HG03342 (cell line): ENCODE measurements around the gene SPNS3.

Experiments
- ATAC-seq: cut with Tn5 transposase; IDR thresholded peaks from one replicate; pipeline ENCODE4 v1.9.1; 2021; ENCODE audit warnings: mild to moderate bottlenecking, moderate library complexity; ENCODE audit not compliant: unreplicated experiment

SPNS3 gene

DNA sequence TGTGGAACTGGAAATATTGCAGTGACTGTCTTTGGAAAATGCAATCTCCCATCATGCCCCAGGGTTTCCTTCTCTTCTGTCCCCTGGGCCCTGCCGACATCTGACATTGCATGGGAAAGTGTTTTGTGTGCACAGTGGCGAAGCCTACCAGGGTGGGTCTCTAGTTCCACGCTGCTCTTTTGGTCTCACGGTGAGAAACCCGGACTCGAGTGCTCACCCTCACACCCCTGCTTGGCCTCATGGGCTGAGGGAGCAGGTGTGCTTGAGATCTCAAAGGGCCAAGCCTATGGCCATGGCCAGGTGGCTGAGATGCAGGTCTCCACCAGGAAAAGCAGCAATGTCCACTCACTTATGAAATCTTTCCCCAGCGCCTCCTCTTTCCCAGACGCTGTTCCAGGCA, 32.0 kb downstream of the SPNS3 start:
- ATAC-seq, result no peak

DNA sequence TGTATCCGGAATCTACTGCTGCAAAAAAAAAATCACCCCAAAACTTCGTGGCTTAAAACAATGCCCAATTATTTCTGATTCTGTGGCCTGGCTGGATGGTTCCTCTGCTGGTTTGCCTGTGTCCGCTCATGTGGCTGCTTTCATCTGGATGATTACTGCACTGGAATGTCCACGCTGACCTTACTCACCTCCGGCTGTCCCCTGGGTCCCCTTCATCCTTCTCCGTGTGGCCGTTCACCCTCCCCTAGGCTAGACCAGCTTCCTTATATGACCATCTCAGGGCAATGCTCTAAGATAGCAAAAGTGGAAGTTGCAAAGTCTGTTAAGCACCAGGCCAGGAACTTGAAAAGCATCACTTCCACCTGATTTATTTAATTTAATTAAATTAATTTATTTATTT, 33.5 kb downstream of the SPNS3 start:
- no peak for ATAC-seq

DNA sequence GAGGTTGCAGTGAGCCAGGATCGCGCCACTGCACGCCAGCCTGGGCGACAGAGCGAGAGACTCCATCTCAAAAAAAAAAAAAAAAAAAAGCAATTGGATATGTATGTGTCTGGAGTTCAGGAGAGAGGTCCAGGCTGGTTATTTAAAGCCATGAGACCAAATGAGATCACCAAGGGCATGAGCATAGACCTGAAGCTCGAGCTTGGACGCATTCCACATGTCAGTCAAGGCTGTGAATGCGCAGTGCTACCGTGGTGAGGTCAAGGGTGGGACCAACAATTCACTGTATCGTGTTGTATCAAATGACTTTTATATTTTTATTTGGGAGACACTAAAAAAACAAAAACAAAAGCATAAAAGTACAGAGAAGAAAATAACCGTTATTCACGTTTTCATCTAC, 35.8 kb downstream of the SPNS3 start:
- no peak for ATAC-seq

DNA sequence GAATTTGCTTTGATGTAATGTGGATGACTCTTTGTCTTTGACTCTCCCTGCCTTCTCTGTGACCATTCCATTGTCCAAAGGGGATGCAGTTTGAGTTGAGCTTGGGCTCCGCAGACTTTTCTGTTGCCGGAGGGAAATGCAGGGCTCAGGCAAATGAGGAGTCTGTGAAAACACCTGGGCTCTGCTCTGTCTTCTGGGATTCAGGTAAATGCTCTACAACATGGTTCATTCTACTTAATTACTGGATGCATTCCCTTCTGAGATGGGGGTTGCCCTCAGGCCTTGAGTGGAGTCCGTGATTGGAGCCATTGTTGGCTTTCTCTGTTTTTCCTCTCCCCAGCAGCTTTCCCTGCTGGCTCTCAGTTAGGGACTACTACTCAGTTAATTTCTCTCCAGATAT, 38.5 kb downstream of the SPNS3 start:
- ATAC-seq, result no peak

DNA sequence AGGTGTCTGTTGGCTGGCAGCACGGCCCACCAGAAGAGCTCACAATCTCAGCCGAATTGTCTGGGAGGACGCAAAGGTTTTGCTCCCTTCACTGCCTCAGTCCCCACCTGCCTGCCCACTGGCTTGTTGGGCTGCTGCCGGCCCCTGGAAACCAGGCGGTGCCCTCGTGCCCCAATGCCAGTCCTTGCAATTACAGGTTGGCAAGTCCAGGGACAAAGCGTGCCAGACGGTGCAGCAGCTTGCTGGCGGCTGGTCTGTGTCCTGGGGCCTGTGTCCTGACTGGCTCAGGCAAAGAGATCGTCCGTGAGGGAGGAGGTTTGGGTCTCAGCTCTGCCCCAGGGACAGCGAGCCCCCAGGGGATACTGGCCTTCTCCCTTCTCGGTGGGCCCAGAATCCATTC, 40.4 kb downstream of the SPNS3 start:
- no peak for ATAC-seq

DNA sequence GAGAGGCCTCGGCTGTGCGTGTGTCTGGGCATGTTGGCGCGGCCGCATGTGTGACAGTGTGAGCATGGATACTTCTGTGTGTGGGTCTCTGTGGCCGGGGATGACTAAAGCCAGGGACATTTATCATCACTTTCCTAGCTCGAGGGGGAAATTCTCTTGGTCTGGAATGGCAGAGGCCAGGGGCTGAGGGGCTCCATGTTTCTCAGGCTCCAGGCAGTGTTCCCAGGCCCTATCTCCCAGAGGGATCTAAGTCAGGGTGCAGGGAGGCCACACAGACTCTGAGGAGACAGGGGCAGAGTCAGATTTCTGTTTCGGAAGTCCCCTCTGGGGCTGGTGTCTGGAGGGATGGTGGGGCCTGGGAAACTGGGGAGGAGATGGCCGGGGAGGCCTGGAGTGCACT, 41.3 kb downstream of the SPNS3 start:
- no peak for ATAC-seq

DNA sequence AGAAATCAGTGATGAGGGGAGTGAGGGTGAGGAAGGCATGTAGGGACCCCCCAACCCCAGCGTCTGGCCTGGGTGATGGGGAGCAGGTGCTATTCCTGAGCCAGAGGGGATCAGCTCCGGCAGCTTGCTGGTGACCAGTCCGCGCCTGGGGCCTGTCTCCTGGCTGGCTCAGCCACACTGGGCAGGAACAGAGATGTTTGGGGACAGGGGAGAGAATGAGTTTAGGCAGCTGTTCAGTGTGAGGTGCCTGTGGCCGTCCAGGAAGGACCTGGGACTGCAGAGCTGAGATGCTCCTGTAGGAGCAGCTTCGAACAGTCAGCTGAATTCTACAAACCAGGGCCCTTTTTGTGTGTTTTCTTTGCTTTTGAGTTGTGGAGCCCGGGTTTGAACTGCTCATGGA, 41.7 kb downstream of the SPNS3 start:
- ATAC-seq, result no peak

DNA sequence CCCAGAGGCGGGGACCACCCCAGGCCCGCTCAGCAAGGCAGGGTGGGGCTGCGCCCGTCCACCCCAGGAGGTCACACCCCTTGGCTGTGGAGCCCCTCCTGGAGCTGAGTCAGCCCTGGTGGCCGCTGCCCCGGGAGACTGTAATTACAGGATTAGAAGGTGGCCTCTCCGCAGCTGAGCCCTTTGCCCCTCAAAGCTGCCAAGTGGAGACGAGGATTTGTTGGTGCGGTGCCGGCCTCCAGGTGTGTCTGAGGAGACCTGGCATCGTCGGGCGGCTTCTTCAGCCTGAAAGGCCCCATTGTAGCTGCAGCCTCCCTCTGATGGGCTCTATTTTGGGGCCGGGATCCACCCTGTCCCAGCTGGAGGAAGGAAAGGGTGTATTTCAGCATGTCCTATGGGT, 42.3 kb downstream of the SPNS3 start:
- no peak for ATAC-seq

DNA sequence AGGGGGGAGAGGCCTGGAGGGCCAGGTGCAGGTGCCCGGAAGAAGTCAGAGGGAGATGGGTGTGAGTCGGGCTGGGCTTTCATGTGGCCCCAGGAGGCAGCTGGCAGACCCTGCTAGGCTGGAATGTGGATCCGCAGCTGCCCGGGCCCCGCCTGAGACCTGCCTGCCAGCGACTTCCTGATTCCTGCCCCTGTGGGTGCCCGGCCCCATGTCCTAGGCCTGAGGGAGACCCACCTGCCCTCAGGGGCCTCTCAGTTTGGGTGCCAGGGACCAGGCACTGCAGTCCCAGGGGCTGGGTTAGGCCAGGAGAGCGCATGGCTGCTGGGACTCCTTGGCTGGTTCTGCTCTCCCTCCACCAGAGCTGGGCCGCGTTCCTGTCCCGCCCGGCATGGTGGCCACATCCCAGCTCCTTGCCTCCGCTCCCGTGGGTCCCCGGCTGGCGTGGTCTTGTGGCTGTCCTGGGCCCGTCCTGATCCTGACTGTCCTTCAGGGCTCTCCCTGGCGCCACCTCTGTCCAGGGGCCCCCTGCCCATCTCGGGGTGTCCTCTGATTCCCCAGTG, 42.9 kb downstream of the SPNS3 start:
- no peak for ATAC-seq

DNA sequence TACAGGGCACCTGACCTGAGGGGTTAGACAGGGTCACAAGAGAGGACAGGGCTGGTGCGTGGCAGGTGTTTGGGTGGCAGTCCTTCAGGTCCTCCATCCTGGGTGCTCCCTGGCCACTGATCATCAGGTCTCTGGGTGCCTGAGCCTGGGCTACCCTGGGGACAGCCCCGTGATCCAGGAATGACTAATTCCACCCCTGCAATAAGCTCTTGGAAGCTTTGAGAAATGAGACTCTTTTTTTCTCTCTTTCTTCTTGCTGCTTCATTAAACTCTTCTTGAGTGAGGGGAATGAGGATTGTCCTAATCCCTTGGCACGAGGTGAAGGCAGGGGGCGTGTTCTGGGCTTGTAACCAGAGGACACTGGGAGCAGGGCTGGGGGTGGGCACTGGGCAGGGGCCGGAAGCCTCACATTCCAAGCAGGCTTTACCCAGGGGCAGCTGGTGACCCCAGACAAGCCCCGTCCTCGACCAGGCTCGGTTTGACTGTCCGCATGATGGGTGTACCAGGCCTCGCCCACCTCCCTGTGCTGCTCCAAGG, 43.6 kb downstream of the SPNS3 start:
- ATAC-seq, result no peak

DNA sequence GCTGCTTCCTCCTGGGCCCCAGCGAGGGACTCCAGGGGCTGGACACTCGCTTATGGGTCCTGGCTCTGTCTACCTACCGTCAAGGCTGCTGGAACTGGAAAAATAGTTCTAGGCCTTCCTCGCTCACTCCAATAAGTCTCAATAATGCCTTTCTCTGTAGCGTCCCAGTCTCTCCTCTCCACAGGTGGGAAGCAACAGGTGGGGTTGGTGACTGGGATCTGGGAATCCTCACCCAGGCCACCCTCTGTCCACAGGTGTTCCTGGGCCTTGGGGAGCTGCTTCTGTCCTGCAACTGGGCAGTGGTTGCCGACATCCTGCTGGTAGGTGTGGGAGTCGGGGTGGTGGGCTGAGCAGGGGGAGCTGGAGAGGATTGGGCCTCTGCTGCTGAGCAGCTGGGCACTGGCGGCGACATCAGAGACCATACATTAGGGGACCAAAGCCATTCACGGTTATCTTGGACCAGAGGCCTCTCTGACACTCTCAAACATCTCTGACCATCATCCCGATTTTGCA, 44.6 kb downstream of the SPNS3 start:
- no peak for ATAC-seq

DNA sequence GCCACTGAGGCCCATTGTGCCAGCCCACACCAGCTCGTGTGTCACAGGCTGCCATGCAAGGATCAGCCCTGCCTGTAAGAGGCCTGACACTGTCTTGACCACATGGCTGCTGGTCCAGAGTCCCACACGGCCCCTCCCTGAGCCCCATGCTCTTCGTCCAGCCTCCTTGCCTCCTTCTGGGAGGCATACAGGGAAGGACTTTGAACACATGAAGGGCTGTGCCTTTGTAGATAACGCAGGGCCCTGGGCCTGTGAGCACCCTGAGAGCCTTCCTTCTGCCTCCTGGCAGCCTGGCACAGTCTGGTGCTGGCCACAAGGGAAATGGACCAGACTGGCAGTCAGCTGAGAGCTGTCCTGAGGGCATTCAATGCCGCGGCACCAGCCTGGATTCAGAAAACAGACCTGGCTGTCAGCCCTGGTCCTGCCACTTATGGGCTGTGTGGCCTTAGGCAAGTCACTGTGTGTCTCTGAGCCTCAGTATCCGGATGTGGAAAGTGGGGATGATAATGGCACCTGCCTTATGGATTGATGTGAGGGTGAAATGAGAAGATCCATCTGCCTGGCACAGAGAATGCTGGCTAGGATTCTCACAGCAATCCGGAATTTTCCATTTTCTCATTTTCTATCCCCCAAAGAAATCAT, 45.7 kb downstream of the SPNS3 start:
- no peak for ATAC-seq

DNA sequence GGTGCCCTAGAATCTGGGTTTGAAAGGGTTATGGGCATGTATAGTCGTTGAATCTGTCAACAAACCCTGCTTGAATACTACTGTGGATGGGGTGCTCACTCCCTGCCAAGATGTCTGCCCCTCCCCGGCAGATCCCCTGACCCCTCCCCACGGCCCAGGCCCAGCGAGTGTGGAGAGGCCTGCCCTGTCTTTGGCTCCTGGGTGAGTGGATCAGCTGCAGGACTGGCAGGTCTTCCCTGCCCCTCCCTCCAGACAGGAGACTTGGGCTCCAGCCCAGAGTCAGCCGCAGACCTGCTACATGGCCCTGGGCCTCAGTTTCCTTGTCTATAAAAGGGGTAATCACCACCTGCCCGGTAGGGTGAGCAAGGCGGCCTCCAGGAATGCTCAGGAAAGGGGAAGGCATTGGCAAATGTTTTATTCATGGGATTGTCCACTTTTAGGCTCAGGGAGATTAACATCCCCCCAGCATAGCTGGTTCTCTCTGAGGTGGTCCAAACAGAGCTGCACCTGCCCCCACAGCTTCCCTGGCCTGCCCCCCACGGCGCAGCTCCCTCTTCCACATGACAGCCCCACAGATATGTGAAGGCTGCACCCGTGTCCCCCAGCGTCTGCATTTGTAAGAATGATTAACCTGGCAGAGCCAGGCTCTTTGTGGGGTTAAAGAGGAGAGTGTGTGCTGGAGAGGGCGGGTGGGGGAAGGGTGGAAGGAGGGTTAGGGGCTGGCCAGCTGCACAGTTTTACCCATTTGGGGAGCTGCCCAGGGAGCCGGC, 46.4 kb downstream of the SPNS3 start:
- ATAC-seq, result no peak

DNA sequence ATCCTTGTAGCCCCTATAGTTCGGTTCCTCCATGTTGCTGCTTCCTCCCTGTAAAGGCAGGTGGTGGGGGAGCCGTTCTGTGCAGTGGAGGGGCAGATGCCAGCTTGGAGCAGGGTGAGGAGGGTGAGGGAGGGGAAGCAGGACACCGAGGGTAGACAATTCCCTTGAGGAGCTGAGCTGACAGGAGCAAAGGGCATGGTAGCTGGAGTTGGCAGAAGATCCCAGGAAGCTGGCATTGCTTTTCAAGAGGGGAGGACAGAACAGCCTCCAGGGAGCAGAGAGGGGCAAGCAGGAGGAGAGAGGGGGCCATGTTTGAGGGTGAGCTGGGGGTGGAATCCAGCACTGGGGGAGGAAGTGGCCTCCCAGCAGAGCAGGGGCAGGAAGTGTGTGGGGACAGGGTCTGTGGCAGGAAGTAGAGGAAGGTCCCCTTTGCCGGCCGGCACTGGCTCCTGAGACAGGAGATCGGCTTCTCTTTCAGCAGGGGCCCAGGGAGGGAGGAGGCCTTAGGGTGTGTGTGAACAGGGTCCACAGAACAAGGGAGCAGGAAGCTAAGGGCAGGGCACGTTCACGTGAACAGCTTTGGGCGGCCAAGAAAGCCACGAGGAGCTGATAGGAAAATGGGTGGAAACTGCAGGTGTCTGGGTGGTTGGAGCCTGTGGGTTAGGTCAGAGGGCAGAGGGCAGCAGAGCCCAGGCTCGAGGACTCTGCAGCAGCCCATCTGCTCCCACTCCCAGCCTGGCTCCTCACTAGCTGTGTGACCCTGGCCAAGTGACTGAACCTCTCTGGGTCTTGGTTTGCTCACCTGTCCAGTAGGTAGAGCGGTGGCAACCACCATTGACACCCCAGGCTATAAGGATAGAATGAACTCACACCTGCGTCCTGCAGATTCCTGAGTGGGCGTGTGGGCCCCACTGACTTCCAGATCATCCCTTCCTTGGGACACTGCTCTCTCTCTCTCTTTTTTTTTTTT, 47.5 kb downstream of the SPNS3 start:
- no peak for ATAC-seq

DNA sequence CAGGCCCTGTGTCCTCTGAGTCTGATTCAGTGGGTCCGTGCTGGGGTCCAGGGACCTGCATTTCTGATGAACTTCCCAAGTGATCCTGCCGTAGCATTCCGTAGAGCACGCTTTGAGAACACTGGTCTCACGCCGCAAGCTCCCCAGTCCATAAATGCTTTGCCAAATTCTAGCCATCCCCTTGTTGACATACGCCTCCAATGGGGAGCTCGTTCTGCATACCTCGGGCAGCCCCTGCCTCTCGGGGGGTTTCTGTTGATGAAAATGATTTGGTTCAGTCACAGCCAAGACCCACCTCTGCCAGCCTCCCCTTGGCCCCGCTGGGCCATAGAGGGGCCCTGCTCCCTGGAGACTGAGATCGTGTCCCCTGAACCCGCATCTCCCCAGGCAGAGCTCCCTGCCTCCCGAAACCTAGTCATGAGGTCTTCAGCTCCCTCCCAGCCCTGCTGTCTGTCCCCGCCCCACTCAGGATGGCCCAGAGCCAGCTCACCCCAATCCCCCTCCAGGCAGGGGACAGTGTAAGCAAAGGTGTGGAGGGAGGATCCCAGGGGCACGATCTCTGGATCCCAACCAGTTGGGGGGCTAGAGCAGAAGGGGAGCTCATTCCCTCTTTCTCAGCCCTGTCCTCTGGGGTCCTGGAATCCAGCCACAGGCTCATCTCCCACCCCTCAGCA, 48.7 kb downstream of the SPNS3 start:
- no peak for ATAC-seq

DNA sequence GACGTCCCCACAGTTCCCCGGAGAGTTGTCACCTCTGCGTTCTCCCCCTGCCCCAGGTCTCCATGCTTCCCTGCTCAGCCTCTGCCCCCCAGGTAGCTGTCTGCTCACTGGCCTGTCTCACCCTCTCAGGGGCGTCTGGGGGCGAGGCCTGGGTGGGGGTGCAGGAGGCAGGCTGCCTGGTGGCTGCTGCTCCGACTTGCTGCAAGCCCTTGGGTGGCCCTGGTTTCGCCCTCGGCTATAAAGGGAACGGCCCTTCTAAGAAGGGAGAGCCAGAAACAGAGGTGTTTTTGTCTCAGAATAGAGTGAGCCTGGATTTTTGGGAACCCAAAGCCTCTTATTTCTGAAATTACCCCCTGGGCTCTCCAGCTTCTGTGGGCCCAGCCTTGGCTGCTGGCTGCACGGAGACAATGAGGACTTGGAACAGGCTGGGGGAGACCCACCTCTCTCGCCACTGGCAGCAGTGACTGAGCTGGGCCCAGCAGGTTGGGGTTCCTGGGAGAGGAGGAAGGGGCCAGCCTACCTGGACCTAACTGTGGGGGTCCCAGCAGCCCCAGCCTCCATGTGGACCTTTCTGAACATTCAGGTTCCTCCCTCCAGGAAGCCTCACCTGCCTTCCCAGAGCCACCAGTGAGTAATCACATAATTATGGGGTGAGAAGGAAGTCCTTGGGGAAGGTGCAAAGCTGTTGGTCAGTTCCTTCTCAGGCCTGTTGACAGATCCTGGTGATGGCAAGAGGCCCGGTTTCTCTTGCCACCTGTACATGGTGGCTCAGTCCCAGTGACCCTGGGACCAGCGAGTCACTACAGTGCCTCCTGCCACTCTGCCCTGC, 49.5 kb downstream of the SPNS3 start:
- no peak for ATAC-seq

DNA sequence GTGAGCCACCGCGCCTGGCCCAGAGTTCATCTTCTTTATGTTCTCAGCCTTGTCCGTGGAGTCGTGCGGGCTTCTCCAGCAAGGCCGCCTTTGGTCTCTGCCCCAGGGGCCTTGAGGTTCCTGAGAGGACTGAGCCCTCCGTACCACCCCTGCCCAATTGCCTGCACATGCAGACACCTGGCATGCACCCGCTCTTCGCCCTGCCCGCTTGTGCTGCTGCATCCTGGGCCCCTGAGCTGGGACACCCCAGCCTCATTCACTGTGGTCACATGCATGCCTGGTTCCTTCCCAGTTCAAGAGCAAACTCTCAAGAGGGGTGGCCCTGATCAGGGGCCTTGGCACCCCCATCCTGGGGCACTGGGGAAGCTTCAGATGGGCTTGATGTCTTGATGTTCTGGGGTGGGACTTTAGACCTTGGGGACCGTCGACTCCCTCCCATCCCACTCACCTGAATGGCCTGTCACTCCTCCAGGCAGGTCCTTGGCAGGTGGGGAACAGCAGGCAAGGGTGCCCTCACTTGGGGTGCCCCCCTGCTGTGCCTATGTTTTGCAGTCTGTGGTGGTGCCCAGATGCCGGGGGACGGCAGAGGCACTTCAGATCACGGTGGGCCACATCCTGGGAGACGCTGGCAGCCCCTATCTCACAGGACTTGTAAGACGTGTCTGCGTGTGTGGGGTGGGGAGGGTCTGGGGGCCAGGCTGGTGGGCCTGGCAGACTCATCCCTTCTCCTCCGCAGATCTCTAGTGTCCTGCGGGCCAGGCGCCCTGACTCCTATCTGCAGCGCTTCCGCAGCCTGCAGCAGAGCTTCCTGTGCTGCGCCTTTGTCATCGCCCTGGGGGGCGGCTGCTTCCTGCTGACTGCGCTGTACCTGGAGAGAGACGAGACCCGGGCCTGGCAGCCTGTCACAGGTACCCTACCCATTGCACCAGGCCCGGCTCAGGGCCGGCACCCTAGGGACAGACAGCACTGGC, 52.2 kb downstream of the SPNS3 start:
- ATAC-seq, result no peak

DNA sequence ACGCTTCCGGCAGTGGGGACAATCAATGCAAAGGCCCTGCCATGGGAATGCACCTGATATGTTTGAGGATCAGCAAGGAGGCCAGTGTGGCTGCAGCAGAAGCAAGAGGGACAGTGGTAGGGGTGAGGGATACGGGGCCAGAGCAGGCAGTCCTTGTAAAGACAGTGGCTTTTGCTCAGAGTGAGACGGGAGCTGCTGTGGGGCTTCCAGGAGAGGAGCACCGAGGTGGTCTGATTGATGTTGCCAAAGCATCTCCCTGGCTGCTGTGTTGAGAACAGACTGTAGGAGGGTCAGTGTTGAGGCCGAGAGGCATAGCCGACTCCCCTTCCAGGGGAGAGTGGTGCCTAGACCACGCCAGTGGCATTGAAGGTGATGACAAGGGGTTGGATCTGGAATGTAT, 53.6 kb downstream of the SPNS3 start:
- ATAC-seq, result no peak
